WERI-Rb-1 (cell line): ENCODE data around the gene RTP5.
"Not testable (repeated sequence)": the region's sequence is repeated elsewhere in the genome, so short reads cannot be mapped to it uniquely, and the experiment has no call there.

Experiments
- DNase-seq: peaks from one replicate; pipeline ENCODE4 v3.0.0-alpha.2; 2020
- H3K27ac ChIP-seq: fragments of 250-450 bp; sonication (Bioruptor Pico); 2 replicates; pipeline ENCODE4 v1.5.1; 2020; ENCODE audit warnings: mild to moderate bottlenecking, moderate library complexity
- H3K27me3 ChIP-seq: fragments of 250-450 bp; sonication (Bioruptor Pico); 2 replicates; pipeline ENCODE4 v1.5.1; 2021; ENCODE audit warnings: mild to moderate bottlenecking, low read depth, moderate library complexity; ENCODE audit not compliant: insufficient read depth, severe bottlenecking
- H3K36me3 ChIP-seq: fragments of 250-450 bp; sonication (Bioruptor Pico); 2 replicates; pipeline ENCODE4 v1.5.1; 2020; ENCODE audit warnings: mild to moderate bottlenecking, moderate library complexity
- H3K4me3 ChIP-seq: 2 replicates; pipeline ENCODE4 v1.5.1; 2011; ENCODE audit warnings: low read depth, mild to moderate bottlenecking, control low read depth, low read length
- H3K9me3 ChIP-seq: fragments of 250-450 bp; sonication (Bioruptor Pico); 2 replicates; pipeline ENCODE4 v1.5.1; 2021; ENCODE audit warnings: mild to moderate bottlenecking, moderate library complexity; ENCODE audit not compliant: severe bottlenecking
- TF ChIP-seq, protein P1 (sequence below): IDR thresholded peaks from 2 replicates; pipeline ENCODE4 v1.5.1; 2011; ENCODE audit warnings: low read depth, mild to moderate bottlenecking, control low read depth, inconsistent platforms, low read length

The RTP5 gene

GRCh38 chr2:241869087-241869961 lies at the start of gene RTP5:
Gene RTP5, plus strand, starts transcription at chr2:241869729. Its CDS starts 28 bp downstream, at chr2:241869757.
- Histone ChIP-seq H3K27ac (no peak within 1 kb of the TSS), H3K4me3 (no peak within 1 kb of the TSS), H3K9me3 (peaks cover 4% of the 10 kb centered on the region), H3K27me3 (no peaks in the 10 kb centered on the region), H3K36me3 (no peaks in the 10 kb centered on the region)
- TF ChIP-seq, protein P1, sequence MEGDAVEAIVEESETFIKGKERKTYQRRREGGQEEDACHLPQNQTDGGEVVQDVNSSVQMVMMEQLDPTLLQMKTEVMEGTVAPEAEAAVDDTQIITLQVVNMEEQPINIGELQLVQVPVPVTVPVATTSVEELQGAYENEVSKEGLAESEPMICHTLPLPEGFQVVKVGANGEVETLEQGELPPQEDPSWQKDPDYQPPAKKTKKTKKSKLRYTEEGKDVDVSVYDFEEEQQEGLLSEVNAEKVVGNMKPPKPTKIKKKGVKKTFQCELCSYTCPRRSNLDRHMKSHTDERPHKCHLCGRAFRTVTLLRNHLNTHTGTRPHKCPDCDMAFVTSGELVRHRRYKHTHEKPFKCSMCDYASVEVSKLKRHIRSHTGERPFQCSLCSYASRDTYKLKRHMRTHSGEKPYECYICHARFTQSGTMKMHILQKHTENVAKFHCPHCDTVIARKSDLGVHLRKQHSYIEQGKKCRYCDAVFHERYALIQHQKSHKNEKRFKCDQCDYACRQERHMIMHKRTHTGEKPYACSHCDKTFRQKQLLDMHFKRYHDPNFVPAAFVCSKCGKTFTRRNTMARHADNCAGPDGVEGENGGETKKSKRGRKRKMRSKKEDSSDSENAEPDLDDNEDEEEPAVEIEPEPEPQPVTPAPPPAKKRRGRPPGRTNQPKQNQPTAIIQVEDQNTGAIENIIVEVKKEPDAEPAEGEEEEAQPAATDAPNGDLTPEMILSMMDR = no peak
- DNase-seq = no peak

DNA sequence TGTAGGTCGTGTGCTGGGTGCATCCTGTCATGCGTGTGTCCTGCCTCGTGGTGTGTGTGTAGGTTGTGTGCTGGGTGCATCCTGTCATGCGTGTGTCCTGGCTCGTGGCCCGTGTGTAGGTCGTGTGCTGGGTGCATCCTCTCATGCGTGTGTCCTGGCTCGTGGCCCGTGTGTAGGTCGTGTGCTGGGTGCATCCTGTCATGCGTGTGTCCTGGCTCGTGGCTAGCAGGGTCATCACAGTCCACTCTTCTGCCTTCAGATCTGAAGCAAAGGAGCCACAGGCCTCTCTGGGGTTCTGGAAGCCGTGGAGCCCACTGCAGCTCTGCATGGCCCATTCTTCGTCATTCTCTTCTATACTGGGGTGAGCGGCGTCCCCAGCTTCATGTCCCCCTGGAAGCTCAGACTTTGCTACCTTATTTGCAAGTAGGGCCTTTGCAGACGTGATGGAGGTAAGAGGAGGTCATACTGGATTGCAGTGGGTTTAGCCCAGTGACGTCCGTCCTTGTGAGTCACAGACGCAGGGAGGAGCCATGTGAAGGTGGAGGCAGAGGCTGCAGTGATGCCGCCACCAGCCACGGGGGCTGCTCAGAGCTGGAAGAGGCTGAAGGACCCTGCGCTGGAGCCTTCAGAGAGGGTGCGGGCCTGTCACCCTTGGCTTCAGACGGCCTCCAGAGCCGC lies 49.4 kb upstream of the RTP5 start:
- H3K4me3 ChIP-seq, H3K36me3 ChIP-seq, H3K27ac ChIP-seq, DNase-seq, H3K27me3 ChIP-seq, H3K9me3 ChIP-seq: not testable (repeated sequence)

GRCh38 chr2:241820625-241821384 lies 48.7 kb upstream of the RTP5 start:
- Histone ChIP-seq H3K27ac (no peak overlapping the region), H3K27me3 (no peaks in the 10 kb centered on the region), H3K36me3 (no peaks in the 10 kb centered on the region), H3K9me3 (peaks cover 2% of the 10 kb centered on the region), H3K4me3 (no peak overlapping the region)
- DNase-seq = no peak
- TF ChIP-seq, protein P1 = no peak

DNA sequence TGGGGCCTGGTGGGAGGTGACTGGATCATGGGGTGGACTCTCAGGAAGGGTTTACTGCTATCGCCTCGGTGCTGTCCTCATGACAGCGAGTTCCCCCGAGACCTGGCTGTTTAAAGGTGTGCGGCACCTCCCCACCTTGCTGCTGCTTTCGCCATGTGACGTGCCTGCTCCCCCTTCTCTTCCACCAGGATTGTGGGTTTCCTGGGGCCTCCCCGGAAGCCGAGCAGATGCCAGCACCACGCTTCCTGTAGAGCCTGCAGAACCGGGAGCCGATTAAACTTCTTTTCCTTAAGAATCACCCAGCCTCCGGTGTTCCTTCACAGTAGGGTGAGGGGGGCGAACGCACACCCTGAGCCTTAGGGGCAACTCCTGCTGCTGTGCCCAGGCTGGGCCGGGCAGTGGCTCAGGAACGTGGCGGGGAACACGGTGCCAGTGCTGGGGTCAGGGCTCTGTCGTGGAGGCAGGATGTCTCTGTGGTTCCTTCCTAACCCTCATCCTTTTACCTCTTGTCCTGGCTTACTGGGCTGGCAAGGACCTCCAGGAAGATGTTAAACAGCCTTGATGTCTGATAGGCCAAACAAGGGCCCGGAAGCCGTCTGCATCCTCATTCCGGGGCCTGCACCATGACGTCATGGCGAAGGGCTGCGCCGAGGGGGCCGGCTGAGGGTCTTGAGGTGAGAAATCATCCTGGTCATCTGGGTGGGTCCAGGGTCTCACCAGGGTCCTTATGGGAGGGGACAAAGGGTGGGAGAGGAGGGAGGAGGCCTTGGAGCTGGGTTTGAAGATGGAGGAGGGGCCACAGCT lies 47.9 kb upstream of the RTP5 start:
- no peak for DNase-seq
- Histone ChIP-seq H3K27ac (no peak overlapping the region), H3K27me3 (no peaks in the 10 kb centered on the region), H3K4me3 (no peak overlapping the region), H3K9me3 (peaks cover 3% of the 10 kb centered on the region), H3K36me3 (no peaks in the 10 kb centered on the region)
- TF ChIP-seq, protein P1 = no peak

GRCh38 chr2:241822264-241822623 lies 47.3 kb upstream of the RTP5 start:
- Histone ChIP-seq H3K9me3 (peaks cover 9% of the 10 kb centered on the region), H3K36me3 (no peaks in the 10 kb centered on the region), H3K27me3 (no peaks in the 10 kb centered on the region), H3K4me3 (no peak overlapping the region), H3K27ac (no peak overlapping the region)
- no peak for DNase-seq
- TF ChIP-seq, protein P1 = no peak

GRCh38 chr2:241823531-241824437 lies 45.7 kb upstream of the RTP5 start:
- H3K27ac ChIP-seq, DNase-seq, H3K4me3 ChIP-seq, H3K36me3 ChIP-seq, H3K27me3 ChIP-seq: not testable (repeated sequence)
- H3K9me3 ChIP-seq = peaks cover 13% of the 10 kb centered on the region
